NOMO-1 treated with DMSO at 0.1 percent for 48 hours (cell line): ENCODE data around the gene COL23A1.

Source experiments
- DNase-seq: peaks from one replicate; lab custom pipeline; 2025; ENCODE audit not compliant: unreplicated experiment; lab: John Stamatoyannopoulos, UW

The COL23A1 gene

GRCh38 chr5:178439493-178440180 is 150.6 kb downstream of the COL23A1 start:
- no peak for DNase-seq

- no peak for DNase-seq
Observed at GRCh38 chr5:178438796-178439195, 151.4 kb downstream of the COL23A1 start.

- DNase-seq, result no peak
Observed at GRCh38 chr5:178437386-178438075, 152.7 kb downstream of the COL23A1 start.

GRCh38 chr5:178436326-178436940 is 153.8 kb downstream of the COL23A1 start:
- no peak for DNase-seq

- no peak for DNase-seq
Observed at GRCh38 chr5:178435321-178436238, 154.6 kb downstream of the COL23A1 start.

- DNase-seq, result no peak
Observed at GRCh38 chr5:178434851-178435250, 155.3 kb downstream of the COL23A1 start.

- DNase-seq, result no peak
Observed at GRCh38 chr5:178434016-178434761, 156.0 kb downstream of the COL23A1 start.

- no peak for DNase-seq
Observed at GRCh38 chr5:178433273-178433775, 156.9 kb downstream of the COL23A1 start.

GRCh38 chr5:178432421-178433272 is 157.5 kb downstream of the COL23A1 start:
- DNase-seq, result no peak

- no peak for DNase-seq
Observed at GRCh38 chr5:178431782-178432165, 158.4 kb downstream of the COL23A1 start.

GRCh38 chr5:178431063-178431781 is 159.0 kb downstream of the COL23A1 start:
- DNase-seq, result no peak

GRCh38 chr5:178430186-178431062 is 159.8 kb downstream of the COL23A1 start:
- DNase-seq, result no peak

GRCh38 chr5:178429491-178430185 is 160.6 kb downstream of the COL23A1 start:
- DNase-seq, result no peak

GRCh38 chr5:178429156-178429468 is 161.1 kb downstream of the COL23A1 start:
- DNase-seq, result no peak

GRCh38 chr5:178428341-178429155 is 161.6 kb downstream of the COL23A1 start:
- DNase-seq, result no peak

- DNase-seq, result no peak
Observed at GRCh38 chr5:178427576-178428197, 162.5 kb downstream of the COL23A1 start.
